Cardiac muscle cell (in vitro differentiated cells and primary cell): ENCODE measurements around the gene FXYD7. TPM values are rescaled to one million over a fixed set of nuclear protein-coding genes. Genes with fewer than 3 reads are reported as not detected.

Source experiments
- DNase-seq, 2 donors: peaks; one replicate each; pipeline versions ENCODE4 v3.0.0 to v3.0.0-alpha.2; 2010 to 2017; ENCODE audit warnings: low read depth in 1 of 2, low spot score in 1 of 2
- H3K27ac ChIP-seq: fragments of 200-600 bp; sonication (generic); 2 replicates; pipeline ENCODE4 v1.5.1; 2016
- H3K27me3 ChIP-seq: fragments of 200-600 bp; sonication (generic); 2 replicates; pipeline ENCODE4 v1.6.0; 2016; ENCODE audit warnings: control low read depth
- H3K36me3 ChIP-seq: fragments of 200-600 bp; sonication (generic); 2 replicates; pipeline ENCODE4 v1.5.1; 2016; ENCODE audit warnings: control low read depth
- H3K4me1 ChIP-seq: fragments of 200-600 bp; sonication (generic); 2 replicates; pipeline ENCODE4 v1.8.1; 2017; ENCODE audit warnings: low read depth, mild to moderate bottlenecking, mixed run types
- H3K4me3 ChIP-seq: fragments of 200-600 bp; sonication (generic); 2 replicates; pipeline ENCODE4 v1.5.1; 2016; ENCODE audit warnings: mild to moderate bottlenecking
- H3K9me3 ChIP-seq: fragments of 200-600 bp; sonication (generic); 2 replicates; pipeline ENCODE4 v1.5.1; 2017; ENCODE audit warnings: low read depth, mild to moderate bottlenecking, control low read depth
- CTCF ChIP-seq: IDR thresholded peaks from 2 replicates; pipeline ENCODE4 v1.5.1; 2012; ENCODE audit warnings: low read depth, mild to moderate bottlenecking, low read length
- polyA plus RNA-seq: library from polyadenylated mRNA; unstranded; fragments of >200 nt; fragmentation: Nextera tagmentation; extraction: Ambion mirVana; gene quantifications from 2 replicates; pipeline ENCODE4 v1.2.1, GENCODE V29; 2016
- total RNA-seq: library from RNA; depleted of rRNA; stranded (reverse); fragments of >200 nt; gene quantifications from 2 replicates; pipeline ENCODE4 v1.2.3, GENCODE V29; 2016

FXYD7 gene
- total and polyA plus RNA-seq, 2 experiments from 2014 or later, result 2.6 to 3.5 TPM

- Histone ChIP-seq H3K4me3 (no peak overlapping the region), H3K27ac (no peak overlapping the region), H3K9me3 (no peaks in the 10 kb centered on the region), H3K27me3 (no peaks in the 10 kb centered on the region), H3K36me3 (no peaks in the 10 kb centered on the region), H3K4me1 (no peaks in the 10 kb centered on the region)
- TF ChIP-seq CTCF, result no peak
- no peak for DNase-seq
These were observed 34.6 kb downstream of the FXYD7 start for GRCh38 chr19:35177377-35178274.

GRCh38 chr19:35178701-35179100 is 35.6 kb downstream of the FXYD7 start:
- Histone ChIP-seq H3K9me3 (no peaks in the 10 kb centered on the region), H3K4me1 (no peaks in the 10 kb centered on the region), H3K27ac (no peak overlapping the region), H3K4me3 (no peak overlapping the region), H3K27me3 (no peaks in the 10 kb centered on the region), H3K36me3 (no peaks in the 10 kb centered on the region)
- DNase-seq, result peak in 1 of 2 donors; percentile 62
- TF ChIP-seq CTCF, result no peak

GRCh38 chr19:35179830-35180229 is 36.8 kb downstream of the FXYD7 start:
- no peaks in the 10 kb centered on the region for H3K9me3 ChIP-seq
- no peak for DNase-seq
- H3K27me3 ChIP-seq, result no peaks in the 10 kb centered on the region
- no peaks in the 10 kb centered on the region for H3K4me1 ChIP-seq
- TF ChIP-seq CTCF, result no peak
- H3K36me3 ChIP-seq, result no peaks in the 10 kb centered on the region
- H3K4me3 ChIP-seq, result no peak overlapping the region
- no peak overlapping the region for H3K27ac ChIP-seq

GRCh38 chr19:35181387-35181786 is 38.3 kb downstream of the FXYD7 start:
- TF ChIP-seq CTCF, result no peak

GRCh38 chr19:35184267-35184666 is 41.2 kb downstream of the FXYD7 start:
- DNase-seq, result no peak
- Histone ChIP-seq H3K4me1 (no peaks in the 10 kb centered on the region), H3K4me3 (no peak overlapping the region), H3K36me3 (no peaks in the 10 kb centered on the region), H3K9me3 (no peaks in the 10 kb centered on the region), H3K27me3 (no peaks in the 10 kb centered on the region), H3K27ac (no peak overlapping the region)
- TF ChIP-seq CTCF, result no peak

More at GRCh38 chr19:35181387-35181786, 38.3 kb downstream of the FXYD7 start:
- DNase-seq, result no peak
- Histone ChIP-seq H3K9me3 (no peaks in the 10 kb centered on the region), H3K27me3 (no peaks in the 10 kb centered on the region), H3K4me3 (no peak overlapping the region), H3K27ac (no peak overlapping the region), H3K4me1 (no peaks in the 10 kb centered on the region), H3K36me3 (no peaks in the 10 kb centered on the region)
